ENCODE data around the gene LYRM1. TPM values are rescaled to one million over a fixed set of nuclear protein-coding genes. Genes with fewer than 3 reads are reported as not detected.

LYRM1 gene
- total RNA-seq, 3 donors from 2014 or later, result 16.4 to 25.2 (median 17.3) TPM

DNA sequence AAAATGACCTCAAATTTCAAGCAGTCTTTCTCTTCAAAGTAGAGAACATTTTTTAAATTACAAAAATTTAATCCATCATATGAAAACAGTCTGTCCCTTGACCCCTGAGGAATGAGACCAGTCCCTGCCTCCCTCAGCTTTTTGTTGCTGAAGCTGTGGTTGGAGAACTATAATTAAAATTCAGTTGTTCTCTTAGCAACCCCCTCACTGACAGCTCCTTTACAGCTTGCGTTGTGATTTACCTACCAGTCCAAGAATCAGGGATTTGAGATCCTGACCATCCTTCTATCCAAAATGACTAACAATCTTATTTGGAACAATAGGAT lies 29.8 kb downstream of the LYRM1 start:
- Histone ChIP-seq H3K4me1 (ENCODE audit: low read depth) (no peaks in the 10 kb centered on the region), H3K9me3 (no peaks in the 10 kb centered on the region), H3K36me3 (ENCODE audit: low read depth) (no peaks in the 10 kb centered on the region), H3K4me3 (no peak overlapping the region)
- intact Hi-C loops (cut with DNase I, micrococcal nuclease), result no loop called here
- TF ChIP-seq, protein P1, sequence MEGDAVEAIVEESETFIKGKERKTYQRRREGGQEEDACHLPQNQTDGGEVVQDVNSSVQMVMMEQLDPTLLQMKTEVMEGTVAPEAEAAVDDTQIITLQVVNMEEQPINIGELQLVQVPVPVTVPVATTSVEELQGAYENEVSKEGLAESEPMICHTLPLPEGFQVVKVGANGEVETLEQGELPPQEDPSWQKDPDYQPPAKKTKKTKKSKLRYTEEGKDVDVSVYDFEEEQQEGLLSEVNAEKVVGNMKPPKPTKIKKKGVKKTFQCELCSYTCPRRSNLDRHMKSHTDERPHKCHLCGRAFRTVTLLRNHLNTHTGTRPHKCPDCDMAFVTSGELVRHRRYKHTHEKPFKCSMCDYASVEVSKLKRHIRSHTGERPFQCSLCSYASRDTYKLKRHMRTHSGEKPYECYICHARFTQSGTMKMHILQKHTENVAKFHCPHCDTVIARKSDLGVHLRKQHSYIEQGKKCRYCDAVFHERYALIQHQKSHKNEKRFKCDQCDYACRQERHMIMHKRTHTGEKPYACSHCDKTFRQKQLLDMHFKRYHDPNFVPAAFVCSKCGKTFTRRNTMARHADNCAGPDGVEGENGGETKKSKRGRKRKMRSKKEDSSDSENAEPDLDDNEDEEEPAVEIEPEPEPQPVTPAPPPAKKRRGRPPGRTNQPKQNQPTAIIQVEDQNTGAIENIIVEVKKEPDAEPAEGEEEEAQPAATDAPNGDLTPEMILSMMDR (IDR thresholded peaks at IDR 0.05), result no peak
- no peak for DNase-seq
- no peak for ATAC-seq

DNA sequence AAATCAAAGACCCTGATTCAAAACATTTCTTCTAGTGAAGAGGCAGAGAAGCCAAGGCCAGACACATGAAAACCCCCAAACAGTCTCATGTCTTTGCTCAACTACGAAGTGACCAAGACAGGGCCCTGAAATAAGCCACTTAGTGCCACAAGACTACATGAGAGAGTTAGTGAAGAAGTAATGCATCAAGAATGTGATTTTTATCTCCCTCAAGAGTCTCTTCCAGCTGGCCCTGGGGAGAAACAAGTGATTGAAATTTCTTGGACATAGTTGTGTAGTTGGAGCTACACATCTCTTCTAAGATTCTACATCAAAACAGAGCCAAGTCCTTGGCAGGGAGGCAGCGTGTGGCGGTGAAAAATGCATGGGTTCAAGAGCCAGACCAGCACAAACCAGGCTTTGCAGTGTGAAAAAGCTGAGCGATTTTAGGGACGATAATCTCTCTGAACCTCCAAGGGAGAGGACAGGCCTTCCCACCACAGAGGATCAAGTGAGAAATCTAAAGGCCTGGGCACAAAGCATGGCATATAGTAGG lies 30.6 kb downstream of the LYRM1 start:
- no peaks in the 10 kb centered on the region for H3K4me1 ChIP-seq (ENCODE audit: low read depth)
- no peaks in the 10 kb centered on the region for H3K9me3 ChIP-seq
- no peak overlapping the region for H3K4me3 ChIP-seq
- intact Hi-C loops (cut with DNase I, micrococcal nuclease), result no loop called here
- DNase-seq (no peak), ATAC-seq (no peak)
- TF ChIP-seq, protein P1 (IDR thresholded peaks at IDR 0.05), result no peak
- no peaks in the 10 kb centered on the region for H3K36me3 ChIP-seq (ENCODE audit: low read depth)

DNA sequence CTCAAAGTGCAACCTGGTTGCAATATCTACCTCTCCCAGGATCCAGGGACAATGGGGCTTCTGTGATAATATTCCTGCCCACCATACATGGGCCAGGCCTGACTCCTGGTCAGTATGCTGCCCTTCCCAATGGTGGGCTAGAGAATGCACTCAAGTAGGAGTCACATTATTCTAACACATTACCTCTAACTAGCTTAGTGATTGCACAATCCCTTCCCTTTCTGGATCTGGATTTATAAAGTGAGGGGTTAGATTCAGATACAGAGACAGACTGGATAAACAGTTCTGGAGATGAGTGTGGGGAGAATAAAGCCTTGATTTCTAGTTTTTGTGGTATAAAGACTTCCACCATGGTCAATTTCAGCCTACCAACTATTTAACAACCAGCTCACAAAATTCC lies 33.0 kb downstream of the LYRM1 start:
- Histone ChIP-seq H3K9me3 (no peaks in the 10 kb centered on the region), H3K36me3 (ENCODE audit: low read depth) (no peaks in the 10 kb centered on the region), H3K4me1 (ENCODE audit: low read depth) (peaks cover 3% of the 10 kb centered on the region), H3K4me3 (no peak overlapping the region)
- TF ChIP-seq, protein P1 (IDR thresholded peaks at IDR 0.05), result no peak
- intact Hi-C loops (cut with DNase I, micrococcal nuclease), result no loop called here
- DNase-seq, result no peak
- no peak for ATAC-seq

DNA sequence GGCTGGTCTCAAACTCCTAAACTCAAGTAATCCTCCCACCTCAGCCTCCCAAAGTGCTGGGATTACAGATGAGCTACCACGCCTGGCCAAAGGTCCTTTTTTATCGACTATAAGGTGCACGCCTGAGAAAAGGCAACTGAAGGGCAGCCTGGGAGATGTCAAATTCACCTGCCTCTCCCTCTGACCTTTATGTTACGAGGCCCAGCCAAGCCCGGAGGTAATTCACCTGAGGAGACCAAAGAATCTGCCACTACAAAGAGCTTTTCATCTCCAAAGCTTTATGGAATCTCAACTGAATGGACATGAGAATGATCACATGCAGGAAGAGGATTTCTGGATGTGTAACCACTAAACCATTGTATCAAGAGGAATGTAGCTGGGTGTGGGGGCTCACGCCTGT lies 37.2 kb downstream of the LYRM1 start:
- peak in 2 of 3 donors; percentile 61 to 78 for DNase-seq

DNA sequence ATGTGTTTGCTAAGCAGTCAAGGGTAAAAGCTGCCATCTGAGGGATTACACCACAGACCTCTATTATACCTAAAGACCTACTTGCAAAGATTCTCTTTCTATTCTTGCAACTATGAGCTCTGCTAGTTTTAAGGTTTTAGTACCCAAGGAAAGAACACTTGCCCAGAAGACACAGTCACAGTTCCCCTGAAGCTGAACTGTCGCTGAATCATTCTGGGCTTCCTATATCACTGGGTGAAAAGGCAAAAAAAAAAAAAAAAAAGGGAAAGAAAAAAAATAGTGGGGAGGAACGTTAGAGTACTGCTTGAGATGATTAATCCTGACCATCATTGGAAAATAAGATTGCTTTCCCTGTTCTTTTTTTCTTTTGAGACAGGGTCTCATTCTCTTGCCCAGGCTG lies 37.9 kb downstream of the LYRM1 start:
- H3K9me3 ChIP-seq, result no peaks in the 10 kb centered on the region
- intact Hi-C loops (cut with DNase I, micrococcal nuclease), result no loop called here
- H3K36me3 ChIP-seq (ENCODE audit: low read depth), result no peaks in the 10 kb centered on the region
- no peak for DNase-seq
- no peak overlapping the region for H3K4me3 ChIP-seq
- H3K4me1 ChIP-seq (ENCODE audit: low read depth), result peaks cover 3% of the 10 kb centered on the region
- TF ChIP-seq, protein P1 (IDR thresholded peaks at IDR 0.05), result no peak
- ATAC-seq, result no peak

More for the DNA sequence above, 37.2 kb downstream of the LYRM1 start:
- Histone ChIP-seq H3K36me3 (ENCODE audit: low read depth) (no peaks in the 10 kb centered on the region), H3K4me1 (ENCODE audit: low read depth) (peaks cover 3% of the 10 kb centered on the region), H3K4me3 (no peak overlapping the region), H3K9me3 (no peaks in the 10 kb centered on the region)
- TF ChIP-seq, protein P1 (IDR thresholded peaks at IDR 0.05), result no peak
- ATAC-seq, result peak; percentile 94
- intact Hi-C loops (cut with DNase I, micrococcal nuclease), result no loop called here

DNA sequence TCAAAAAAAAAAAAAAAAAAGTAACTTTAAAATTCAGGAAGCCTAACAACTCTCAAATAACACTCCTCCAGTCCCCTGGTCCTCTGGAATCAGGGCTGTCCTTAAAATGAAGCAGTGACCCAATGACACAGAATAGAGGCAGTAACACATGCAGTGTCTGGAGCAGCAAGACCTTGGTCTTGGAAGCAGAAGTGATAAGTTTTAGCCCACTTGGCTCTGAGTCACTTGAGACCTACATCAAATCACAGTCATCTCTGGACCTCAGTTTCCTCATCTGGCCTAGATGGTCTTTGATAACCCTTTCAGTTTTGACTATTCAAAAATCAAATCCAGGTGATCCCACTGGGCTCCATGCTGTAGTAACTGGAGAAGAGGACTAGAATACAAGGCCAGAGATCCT lies 39.0 kb downstream of the LYRM1 start:
- TF ChIP-seq, protein P1 (IDR thresholded peaks at IDR 0.05), result no peak
- H3K36me3 ChIP-seq (ENCODE audit: low read depth), result no peaks in the 10 kb centered on the region
- DNase-seq (no peak), ATAC-seq (no peak)
- no peak overlapping the region for H3K4me3 ChIP-seq
- no peaks in the 10 kb centered on the region for H3K9me3 ChIP-seq
- intact Hi-C loops (cut with DNase I, micrococcal nuclease), result no loop called here
- H3K4me1 ChIP-seq (ENCODE audit: low read depth), result peaks cover 3% of the 10 kb centered on the region
